ENCODE measurements around the gene PSMA7. TPM values are rescaled to one million over a fixed set of nuclear protein-coding genes. Genes with fewer than 3 reads are reported as not detected.

Gene PSMA7
- total RNA-seq, 1 experiment from 2014 or later: 332 TPM

DNA sequence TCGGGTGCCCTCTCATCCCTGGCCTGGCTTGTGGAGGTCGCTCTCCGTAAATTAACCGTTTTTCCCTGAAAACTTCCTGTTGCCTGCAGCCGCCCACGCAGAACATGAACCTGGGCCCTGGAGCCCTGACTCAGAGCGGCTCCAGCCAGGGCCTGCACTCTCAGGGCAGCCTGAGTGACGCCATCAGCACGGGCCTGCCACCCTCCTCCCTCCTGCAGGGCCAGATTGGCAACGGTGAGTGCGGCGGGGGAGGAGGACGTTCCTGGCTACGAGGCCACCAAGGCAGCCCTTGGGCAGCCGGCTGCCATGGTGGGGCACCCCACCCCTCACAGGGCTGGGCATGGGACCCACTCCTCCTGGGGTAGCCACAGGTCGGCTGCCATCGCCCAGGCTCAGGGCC, 18.2 kb upstream of the PSMA7 start:
- no peak overlapping the region for H3K23ac ChIP-seq (ENCODE audit: insufficient read length, low read depth, low read length)
- H3K4ac ChIP-seq (ENCODE audit: low read depth, low read length): no peak overlapping the region
- TF ChIP-seq CTCF (conservative IDR thresholded peaks at IDR 0.05): no peak
- H3K14ac ChIP-seq (ENCODE audit: insufficient read depth, low read length): no peak overlapping the region
- no peak overlapping the region for H3K27ac ChIP-seq (ENCODE audit: insufficient read length, low read depth, low read length)
- H2AK5ac ChIP-seq (ENCODE audit: insufficient read length, low read length): no peak overlapping the region
- H3K56ac ChIP-seq (ENCODE audit: insufficient read length, low read depth, low read length): no peak overlapping the region
- no peak overlapping the region for H2BK20ac ChIP-seq (ENCODE audit: low read depth, low read length, poor library complexity, severe bottlenecking)
- H2BK5ac ChIP-seq (ENCODE audit: insufficient read length, low read length): no peak overlapping the region
- no CpG with 5 or more reads among the region's 17 CpGs for WGBS (ENCODE audit: extremely low coverage, insufficient read length, low lambda C conversion rate)
- no peaks in the 10 kb centered on the region for H3K4me1 ChIP-seq (ENCODE audit: insufficient read depth, low read length)
- no peaks in the 10 kb centered on the region for H3K27me3 ChIP-seq (ENCODE audit: insufficient read depth, low read length)
- no peak overlapping the region for H3T11ph ChIP-seq (ENCODE audit: low read length)
- no peaks in the 10 kb centered on the region for H3K23me2 ChIP-seq (ENCODE audit: insufficient read length, low read depth, low read length, poor library complexity, severe bottlenecking)
- peaks cover under 1 to 2% of the 10 kb centered on the region in 2 experiments; a peak in 3 of 4 replicates for H3K4me1 Mint-ChIP-seq
- H4K8ac ChIP-seq (replicated peaks; ENCODE audit: insufficient read length, low read depth, low read length): no peak overlapping the region
- no peak overlapping the region for H2AFZ ChIP-seq (ENCODE audit: low read length)
- H3K27ac Mint-ChIP-seq: 0 out of 7 replicates have a peak overlapping the region, but pooled peaks of 1 of the 3 experiments have one; percentile 34
- no peak overlapping the region for H3K4me3 Mint-ChIP-seq
- H4K20me1 ChIP-seq (ENCODE audit: control insufficient read depth, insufficient read depth, insufficient read length): no peaks in the 10 kb centered on the region
- peaks cover 27 to 61% (median 52%) of the 10 kb centered on the region in 3 experiments for H3K36me3 Mint-ChIP-seq (ENCODE audit: insufficient read depth in 1 of 3, low read depth in 3 of 3)
- H3K79me1 ChIP-seq (ENCODE audit: insufficient read depth, low read depth, low read length, poor library complexity, severe bottlenecking): no peaks in the 10 kb centered on the region
- H2BK120ac ChIP-seq (ENCODE audit: low read depth, low read length, poor library complexity, severe bottlenecking): no peak overlapping the region
- no peak overlapping the region for H4K91ac ChIP-seq (ENCODE audit: insufficient read length, low read depth, low read length)
- H4K5ac ChIP-seq (ENCODE audit: insufficient read length, low read depth, low read length): no peak overlapping the region
- no peak overlapping the region for H2BK15ac ChIP-seq (ENCODE audit: low read depth, low read length)
- peaks cover 6% of the 10 kb centered on the region; the same call in 1 of the 2 replicates for H3K79me2 ChIP-seq (ENCODE audit: insufficient read depth, low read length)
- H3K4me2 ChIP-seq (ENCODE audit: insufficient read depth, insufficient read length, low read length): no peak overlapping the region
- H3K9me3 Mint-ChIP-seq: no peaks in the 10 kb centered on the region; a peak in 1 of 5 replicates
- no peak overlapping the region for H3K18ac ChIP-seq (ENCODE audit: insufficient read length, low read depth, low read length)
- H3K27me3 Mint-ChIP-seq (ENCODE audit: low read depth): no peaks in the 10 kb centered on the region
- H3K9ac ChIP-seq (ENCODE audit: extremely low read depth, insufficient read length, low read length): no peak overlapping the region
- no peak for DNase-seq
- H2BK12ac ChIP-seq (ENCODE audit: insufficient read length, low read depth, low read length): no peak overlapping the region
- H3K9me3 ChIP-seq (ENCODE audit: control insufficient read depth, low read depth, low read length): no peaks in the 10 kb centered on the region
